Calu3 (cell line): ENCODE measurements around the gene BHMT. TPM values are rescaled to one million over a fixed set of nuclear protein-coding genes. Genes with fewer than 3 reads are reported as not detected.

Experiments used
- BruUV-seq: library from RNA; stranded (reverse); fragments of 400-500 nt; replicated peaks from 2 replicates; lab custom pipeline; 2021; lab: Mats Ljungman, UMichigan
- CTCF ChIA-PET: fragments of 300-600 bp; sonication (Branson Sonifier 250); formaldehyde crosslinking; loops from one replicate; lab custom pipeline; 2022; ENCODE audit warnings: antibody characterized with exemption; lab: Charles Lee
- DNase-seq: peaks from one replicate; pipeline ENCODE4 v3.0.0; 2022
- H3K27ac Mint-ChIP-seq: one replicate; pipeline ENCODE4 v1.8.0; 2022; ENCODE audit warnings: mixed read lengths; ENCODE audit not compliant: unreplicated experiment
- H3K27me3 Mint-ChIP-seq: one replicate; pipeline ENCODE4 v1.8.0; 2022; ENCODE audit warnings: mixed read lengths; ENCODE audit not compliant: unreplicated experiment
- H3K36me3 Mint-ChIP-seq: one replicate; pipeline ENCODE4 v1.8.0; 2022; ENCODE audit warnings: mild to moderate bottlenecking, moderate library complexity, mixed read lengths; ENCODE audit not compliant: insufficient read depth, unreplicated experiment
- H3K4me1 Mint-ChIP-seq: one replicate; pipeline ENCODE4 v1.8.0; 2022; ENCODE audit warnings: mild to moderate bottlenecking, low read depth, mixed read lengths; ENCODE audit not compliant: unreplicated experiment
- H3K4me3 Mint-ChIP-seq: one replicate; pipeline ENCODE4 v1.8.0; 2022; ENCODE audit warnings: mild to moderate bottlenecking, low read depth, moderate library complexity, mixed read lengths; ENCODE audit not compliant: unreplicated experiment
- H3K9me3 Mint-ChIP-seq: one replicate; pipeline ENCODE4 v1.8.0; 2022; ENCODE audit warnings: low read depth, mixed read lengths; ENCODE audit not compliant: unreplicated experiment
- CTCF ChIP-seq: fragments of 200-600 bp; IDR thresholded peaks from one replicate; pipeline ENCODE4 v1.8.0; 2022; ENCODE audit warnings: antibody characterized with exemption; ENCODE audit not compliant: unreplicated experiment
- intact Hi-C: fragments of 100-400 bp; cut with micrococcal nuclease; formaldehyde crosslinking; loops from one replicate; pipeline ENCODE4 v1.10.0; 2022; ENCODE audit not compliant: unreplicated experiment
- total RNA-seq: library from RNA; stranded (reverse); gene quantifications from 2 replicates; pipeline ENCODE4 v1.2.3, GENCODE V29; 2022

BHMT gene
- total RNA-seq, 1 experiment from 2014 or later = not detected

- Mint-ChIP-seq H3K27me3 (peaks cover 72% of the 10 kb centered on the region), H3K4me3 (no peak overlapping the region), H3K9me3 (no peaks in the 10 kb centered on the region), H3K4me1 (no peaks in the 10 kb centered on the region), H3K36me3 (peaks cover 4% of the 10 kb centered on the region), H3K27ac (no peak overlapping the region)
- intact Hi-C loops = no loop called here
- no TSS peak for BruUV-seq
- DNase-seq = no peak
- CTCF ChIA-PET = no interaction called here
- no peak for TF ChIP-seq CTCF
Observed at GRCh38 chr5:79108086-79108485, 3.5 kb upstream of the BHMT start.

DNA sequence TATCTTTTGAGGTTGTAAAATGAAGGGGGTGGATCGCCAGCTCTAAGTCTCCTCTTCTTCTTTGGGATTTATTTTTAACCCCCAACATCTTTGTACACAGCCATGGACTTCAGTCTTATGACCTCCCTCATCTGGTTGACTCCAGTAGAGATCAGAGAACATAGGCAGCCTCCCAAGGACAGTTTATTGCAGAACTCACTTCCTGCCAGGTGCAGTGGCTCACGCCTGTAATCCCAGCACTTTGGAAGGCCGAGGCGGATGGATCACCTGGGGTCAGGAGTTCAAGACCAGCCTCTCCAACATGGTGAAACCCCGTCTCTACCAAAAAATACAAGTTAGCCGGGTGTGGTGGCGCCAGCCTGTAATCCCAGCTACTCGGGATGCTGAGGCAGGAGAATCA is 2.8 kb upstream of the BHMT start:
- no TSS peak for BruUV-seq
- CTCF ChIA-PET = interaction anchor here (0.8 kb wide), 1 partner anchor 84 kb away, joined by 3 read pairs; no protein-coding TSS in a partner anchor
- TF ChIP-seq CTCF = no peak

GRCh38 chr5:79109527-79110492 is 1.8 kb upstream of the BHMT start:
- no peaks in the 10 kb centered on the region for H3K9me3 Mint-ChIP-seq
- intact Hi-C loops = loop anchor here (1.0 kb wide), 1 partner anchor 85 kb away; no protein-coding TSS in a partner anchor
- peaks cover 4% of the 10 kb centered on the region for H3K36me3 Mint-ChIP-seq
- TF ChIP-seq CTCF = peak; percentile 63
- H3K4me1 Mint-ChIP-seq = no peaks in the 10 kb centered on the region
- BruUV-seq = no TSS peak
- CTCF ChIA-PET = interaction anchor here (0.8 kb wide), 1 partner anchor 85 kb away, joined by 3 read pairs; no protein-coding TSS in a partner anchor
- peak; percentile 52 for DNase-seq
- H3K27me3 Mint-ChIP-seq = peaks cover 90% of the 10 kb centered on the region
- H3K27ac Mint-ChIP-seq = no peak overlapping the region
- no peak overlapping the region for H3K4me3 Mint-ChIP-seq

More for the DNA sequence above, 2.8 kb upstream of the BHMT start:
- Mint-ChIP-seq H3K4me3 (no peak overlapping the region), H3K27me3 (peaks cover 79% of the 10 kb centered on the region), H3K4me1 (no peaks in the 10 kb centered on the region), H3K36me3 (peaks cover 4% of the 10 kb centered on the region), H3K9me3 (no peaks in the 10 kb centered on the region), H3K27ac (no peak overlapping the region)
- DNase-seq = no peak
- intact Hi-C loops = no loop called here

GRCh38 chr5:79111960-79112702 is 522 bp downstream of the BHMT start:
- peaks cover 4% of the 10 kb centered on the region for H3K36me3 Mint-ChIP-seq
- CTCF ChIA-PET = interaction anchor here (1.8 kb wide), 1 partner anchor 21 kb away, joined by 4 read pairs; no protein-coding TSS in a partner anchor
- peaks cover 82% of the 10 kb centered on the region for H3K27me3 Mint-ChIP-seq
- peak overlapping the region; percentile 50 for H3K4me3 Mint-ChIP-seq
- no TSS peak for BruUV-seq
- no peaks in the 10 kb centered on the region for H3K4me1 Mint-ChIP-seq
- no peak for TF ChIP-seq CTCF
- no peaks in the 10 kb centered on the region for H3K9me3 Mint-ChIP-seq
- no peak for DNase-seq
- intact Hi-C loops = no loop called here
- H3K27ac Mint-ChIP-seq = no peak overlapping the region
